ENCODE results near the gene CAV2.

GRCh38 chr7:116449950-116450349 is 49.6 kb upstream of the CAV2 start:
- TF ChIP-seq CBX5 (IDR thresholded peaks at IDR 0.05; ENCODE audit: low read depth, low read length) (no peak), TAF1 (IDR thresholded peaks at IDR 0.05; ENCODE audit: low read depth, low read length) (no peak), CTCF (IDR thresholded peaks at IDR 0.05; ENCODE audit: control extremely low read depth in 1 of 3, insufficient read depth in 1 of 3, low read depth in 1 of 3, low read length in 3 of 3) (no peak), YY1 (IDR thresholded peaks at IDR 0.05; ENCODE audit: low read depth, low read length) (no peak), EZH2 (IDR thresholded peaks at IDR 0.05; ENCODE audit: low read depth, low read length, severe bottlenecking) (no peak), ZNF274 (IDR thresholded peaks at IDR 0.05; ENCODE audit: borderline replicate concordance, extremely low read depth, low read length) (no peak), SRF (IDR thresholded peaks at IDR 0.05; ENCODE audit: low read depth, low read length) (no peak), POLR2AphosphoS5 (IDR thresholded peaks at IDR 0.05; ENCODE audit: low read depth, low read length) (no peak)
